ENCODE data around the gene GALNT2.

The GALNT2 gene

GRCh38 chr1:230243583-230244353, 176.7 kb downstream of the GALNT2 start:
- no peak for DNase-seq

GRCh38 chr1:230246551-230246950, 179.5 kb downstream of the GALNT2 start:
- no peak for DNase-seq

GRCh38 chr1:230248016-230248888, 181.2 kb downstream of the GALNT2 start:
- no peak for DNase-seq

DNA sequence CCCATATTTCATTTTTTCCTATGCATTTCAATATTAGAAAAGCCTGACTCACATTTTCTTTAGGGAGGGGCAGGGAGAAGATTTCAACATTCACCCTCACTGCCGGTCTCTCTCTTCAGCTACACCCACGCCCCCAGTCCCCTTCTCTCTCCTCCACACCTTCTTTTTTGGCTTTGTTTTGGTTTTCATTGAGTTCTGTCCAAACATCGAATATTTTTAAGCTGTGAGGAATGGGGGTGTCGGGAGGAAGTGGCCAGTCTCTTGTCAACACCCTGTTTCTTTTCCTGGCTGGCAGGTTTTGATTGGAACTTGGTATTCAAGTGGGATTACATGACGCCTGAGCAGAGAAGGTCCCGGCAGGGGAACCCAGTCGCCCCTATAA, 181.8 kb downstream of the GALNT2 start:
- no peak for DNase-seq

DNA sequence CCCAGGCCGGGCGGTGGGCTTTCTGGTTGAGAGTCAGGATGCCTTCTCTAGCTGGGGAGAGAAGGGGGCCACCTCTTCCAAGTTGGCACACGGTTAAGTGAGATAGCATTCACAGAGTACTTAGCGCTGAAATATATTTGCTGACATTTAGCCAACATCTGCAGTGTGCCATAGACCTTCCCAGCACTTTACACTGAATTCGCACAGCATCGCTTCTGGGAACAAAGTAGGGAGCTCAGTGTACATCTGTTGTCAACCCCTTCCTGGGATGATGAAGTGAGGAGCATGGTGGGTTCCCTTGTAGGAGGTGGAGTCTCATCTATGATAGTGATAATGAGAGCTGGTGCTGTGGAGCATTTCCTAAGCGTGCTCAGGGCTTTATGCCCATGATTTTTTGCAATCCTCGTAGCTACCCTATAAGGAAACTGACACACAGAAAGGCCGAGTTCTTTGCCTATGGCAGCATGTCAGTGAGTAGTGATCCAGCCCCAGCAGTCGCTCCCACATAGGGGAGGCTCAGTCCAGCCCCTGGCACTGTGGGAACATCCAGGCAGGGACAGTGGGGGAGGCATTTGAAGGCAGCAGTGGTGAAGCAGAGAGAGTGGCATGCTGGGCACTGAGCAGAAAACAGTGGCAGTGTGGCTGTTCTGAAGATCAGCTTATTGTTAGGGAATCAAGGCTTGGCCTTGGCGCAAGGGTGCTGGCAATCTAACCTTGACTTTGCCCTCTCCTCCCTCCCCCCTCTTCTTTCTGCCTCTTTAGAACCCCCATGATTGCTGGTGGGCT, 182.8 kb downstream of the GALNT2 start:
- no peak for DNase-seq

DNA sequence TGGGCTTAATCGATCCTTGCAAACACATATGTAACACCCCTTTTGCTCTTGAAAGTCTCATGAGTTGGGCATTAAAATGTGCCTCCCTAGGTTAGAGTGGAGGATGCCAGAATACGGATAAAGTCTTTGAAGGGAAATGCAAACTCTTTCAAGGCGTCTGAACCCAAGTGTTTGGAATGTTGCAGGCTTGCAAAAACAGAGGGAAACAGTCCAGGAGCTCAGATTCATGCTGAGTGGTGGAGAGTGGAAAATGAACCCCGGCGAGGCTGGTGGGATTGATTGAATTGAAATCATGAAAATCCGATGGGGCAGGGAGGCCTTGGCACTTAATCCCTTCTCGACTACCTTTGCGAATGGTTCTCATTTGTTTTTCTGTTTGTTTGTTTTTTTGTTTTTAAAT, 183.6 kb downstream of the GALNT2 start:
- no peak for DNase-seq

DNA sequence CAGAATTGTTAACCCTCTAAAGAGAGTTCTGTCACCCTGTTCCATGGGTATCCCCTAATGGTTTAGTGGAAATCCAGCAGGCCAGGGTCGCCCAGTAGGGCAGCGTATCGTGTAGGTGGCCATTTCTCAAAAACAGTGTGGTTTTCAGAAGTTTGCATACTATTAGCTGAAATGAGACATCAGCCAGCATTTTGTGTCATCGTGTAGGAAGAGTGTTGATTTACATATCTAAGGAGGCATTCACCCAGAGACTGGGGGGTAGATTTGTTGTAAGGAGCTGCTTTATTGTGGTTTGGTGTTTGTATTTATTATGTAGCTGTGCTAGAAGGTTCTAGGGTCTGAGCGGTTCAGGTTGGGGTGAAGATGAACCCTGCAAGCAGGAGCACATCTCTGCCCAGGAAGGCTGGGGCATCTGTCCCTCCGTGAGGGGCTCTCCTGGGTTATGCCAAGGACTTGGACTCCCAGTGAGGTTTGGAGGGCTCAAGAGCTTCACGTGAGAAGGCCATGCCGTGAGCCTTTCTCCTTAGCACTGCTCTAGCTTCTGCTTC, 184.7 kb downstream of the GALNT2 start:
- DNase-seq, result no peak

- DNase-seq, result no peak
Observed at GRCh38 chr1:230253150-230253549, 186.1 kb downstream of the GALNT2 start.

GRCh38 chr1:230254265-230254664, 187.2 kb downstream of the GALNT2 start:
- DNase-seq, result no peak

- DNase-seq, result no peak
Observed at GRCh38 chr1:230255116-230255515, 188.1 kb downstream of the GALNT2 start.

- no peak for DNase-seq
Observed at GRCh38 chr1:230255991-230256390, 189.0 kb downstream of the GALNT2 start.

DNA sequence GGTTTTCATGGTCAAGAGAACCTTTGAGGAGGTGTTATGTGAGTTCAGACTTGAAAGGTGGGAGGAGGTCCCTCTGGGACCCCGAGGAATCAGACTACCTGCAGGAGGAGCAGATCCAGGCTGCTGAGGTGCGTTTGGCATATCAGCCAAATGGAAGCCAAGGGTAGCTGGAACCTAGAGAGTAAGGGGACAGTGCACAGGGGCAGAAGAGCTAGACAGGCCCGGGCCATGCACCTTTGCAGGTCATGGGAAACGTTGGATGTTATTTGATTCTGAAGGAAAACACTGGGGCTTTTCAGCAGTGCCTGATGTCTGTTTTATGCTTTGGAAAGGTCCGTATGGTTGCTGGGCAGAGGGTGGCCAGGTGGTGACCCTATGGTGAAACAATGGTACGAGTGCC, 189.9 kb downstream of the GALNT2 start:
- no peak for DNase-seq

DNA sequence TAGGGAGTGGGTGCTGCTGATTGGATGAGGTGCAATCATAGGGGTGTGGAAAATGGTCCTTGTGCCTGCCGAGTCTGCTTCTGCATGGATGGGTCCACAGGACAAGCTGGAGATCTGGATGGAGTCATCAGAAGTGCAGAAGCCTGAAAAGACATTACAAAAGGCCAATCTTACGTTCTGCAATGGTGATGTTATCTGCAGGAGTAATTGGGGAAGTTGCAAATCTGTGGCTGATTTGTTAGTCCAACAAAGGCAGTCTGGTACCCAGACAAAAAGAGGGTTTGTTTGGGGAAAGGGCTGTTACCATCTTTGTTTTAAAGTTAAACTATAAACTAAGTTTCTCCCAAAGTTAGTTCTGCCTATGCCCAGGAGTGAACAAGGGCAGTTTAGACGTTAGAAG, 192.6 kb downstream of the GALNT2 start:
- no peak for DNase-seq

GRCh38 chr1:230260831-230261230, 193.8 kb downstream of the GALNT2 start:
- DNase-seq, result no peak

DNA sequence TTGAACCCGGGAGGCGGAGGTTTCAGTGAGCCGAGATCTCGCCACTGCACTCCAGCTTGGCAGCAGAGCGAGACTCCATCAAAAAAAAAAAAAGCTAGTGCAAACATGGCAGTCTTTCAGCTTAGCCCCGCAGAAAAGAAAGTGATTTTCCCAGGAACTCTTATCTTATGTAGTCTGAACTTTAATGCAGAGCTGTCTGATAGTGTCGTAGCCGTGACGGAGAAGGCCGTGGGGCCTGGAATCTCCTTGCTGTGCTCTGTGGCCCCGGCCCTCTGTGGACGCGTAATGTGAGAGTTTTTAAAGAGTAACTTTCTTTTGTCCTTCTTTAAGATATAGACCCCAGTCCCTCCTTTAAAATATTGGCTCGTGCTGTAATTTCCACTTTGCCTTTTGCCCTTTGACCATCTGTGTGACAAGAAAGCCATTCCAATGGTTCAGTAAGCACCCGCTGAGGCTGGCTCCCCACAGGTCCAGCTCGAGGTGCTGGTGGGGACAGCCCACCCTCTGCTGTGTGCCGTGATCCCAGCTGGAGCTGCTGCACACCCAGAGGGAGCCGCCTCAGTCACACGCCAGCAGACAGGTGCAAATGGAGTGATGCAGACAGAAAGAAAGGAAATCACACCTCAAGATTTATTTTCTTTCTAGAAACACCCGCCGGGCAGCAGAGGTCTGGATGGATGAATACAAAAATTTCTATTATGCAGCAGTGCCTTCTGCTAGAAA, 195.1 kb downstream of the GALNT2 start:
- DNase-seq, result no peak

DNA sequence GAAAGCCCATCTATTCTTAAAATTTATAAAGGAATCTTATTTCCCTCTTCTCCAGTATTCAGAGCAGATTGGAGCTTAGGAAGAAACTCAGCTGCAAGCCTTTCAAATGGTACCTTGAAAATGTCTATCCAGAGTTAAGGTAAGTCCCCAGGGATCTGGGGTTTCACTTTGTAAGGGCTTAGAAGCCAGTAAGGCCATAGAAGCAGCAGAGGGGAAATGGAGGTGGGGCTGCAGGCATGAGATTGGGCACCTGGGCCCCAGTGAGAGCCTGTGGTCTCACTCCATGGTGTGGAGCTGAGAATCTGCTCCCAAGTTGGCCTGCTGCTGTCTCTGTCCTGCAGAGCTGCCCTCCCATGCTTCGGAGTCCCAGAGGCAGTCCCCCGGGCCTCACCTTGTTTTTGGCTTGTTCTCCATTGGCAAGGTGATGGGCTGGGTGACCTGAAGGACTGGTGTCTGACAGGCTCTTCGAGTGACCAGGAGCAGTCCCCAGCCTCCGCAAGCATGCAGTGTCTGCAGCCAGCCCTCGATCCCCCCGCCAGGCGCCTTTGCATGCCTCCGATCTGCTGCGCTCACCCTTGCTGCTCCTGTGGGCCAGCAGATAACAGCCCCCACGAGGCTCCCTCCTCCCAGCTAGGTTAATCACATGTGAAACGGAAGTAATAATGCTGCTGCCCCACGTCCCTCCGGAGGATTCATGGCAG, 196.0 kb downstream of the GALNT2 start:
- DNase-seq, result no peak

DNA sequence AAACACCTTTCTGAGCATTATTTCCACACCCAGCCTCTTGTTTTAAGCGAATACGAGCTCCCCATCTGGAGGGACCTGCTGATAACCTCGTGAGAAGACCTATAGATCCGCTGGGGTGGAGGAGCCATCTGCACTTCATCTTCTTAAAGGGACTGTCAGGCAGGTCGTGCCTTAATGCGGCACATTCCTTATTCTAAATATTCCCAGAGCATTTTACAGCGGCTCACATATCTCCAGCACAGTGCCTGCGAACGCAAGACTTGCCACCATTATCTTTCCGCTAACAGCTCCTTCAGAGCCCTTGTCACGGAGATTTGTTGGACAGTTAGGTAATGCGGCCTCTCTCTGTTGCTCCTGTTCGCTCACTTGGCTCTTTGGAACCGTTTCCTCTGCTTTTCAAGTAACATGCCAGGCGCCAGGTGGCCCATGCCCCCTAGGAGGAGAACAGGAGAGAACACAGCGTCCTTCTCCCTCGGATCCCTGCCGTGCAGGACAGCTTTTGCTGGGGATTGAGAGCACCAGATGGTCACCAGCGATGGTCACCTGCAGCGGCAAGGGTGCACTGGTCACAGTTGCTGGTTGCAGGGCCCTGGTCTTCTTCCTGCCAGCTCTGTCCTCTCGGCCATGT, 196.6 kb downstream of the GALNT2 start:
- no peak for DNase-seq

DNA sequence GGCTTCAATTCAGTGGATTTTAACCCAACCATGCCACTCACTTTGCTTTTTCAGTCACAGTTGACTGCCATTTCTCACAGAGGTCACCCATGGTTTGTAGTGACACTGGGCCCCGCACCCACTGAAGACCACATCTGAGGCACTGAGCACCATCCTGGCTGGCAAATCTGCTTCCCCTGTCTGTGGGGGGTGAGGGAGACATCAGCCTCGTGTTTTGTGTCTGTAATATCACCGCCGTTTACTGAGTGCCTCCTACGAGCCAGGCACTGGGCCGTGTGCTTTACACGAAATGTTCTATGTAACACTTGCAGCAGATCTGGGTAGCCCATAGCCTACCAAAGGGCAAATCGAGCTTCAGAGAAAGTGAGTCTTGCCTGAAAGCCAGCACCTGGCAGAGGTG, 197.3 kb downstream of the GALNT2 start:
- no peak for DNase-seq

DNA sequence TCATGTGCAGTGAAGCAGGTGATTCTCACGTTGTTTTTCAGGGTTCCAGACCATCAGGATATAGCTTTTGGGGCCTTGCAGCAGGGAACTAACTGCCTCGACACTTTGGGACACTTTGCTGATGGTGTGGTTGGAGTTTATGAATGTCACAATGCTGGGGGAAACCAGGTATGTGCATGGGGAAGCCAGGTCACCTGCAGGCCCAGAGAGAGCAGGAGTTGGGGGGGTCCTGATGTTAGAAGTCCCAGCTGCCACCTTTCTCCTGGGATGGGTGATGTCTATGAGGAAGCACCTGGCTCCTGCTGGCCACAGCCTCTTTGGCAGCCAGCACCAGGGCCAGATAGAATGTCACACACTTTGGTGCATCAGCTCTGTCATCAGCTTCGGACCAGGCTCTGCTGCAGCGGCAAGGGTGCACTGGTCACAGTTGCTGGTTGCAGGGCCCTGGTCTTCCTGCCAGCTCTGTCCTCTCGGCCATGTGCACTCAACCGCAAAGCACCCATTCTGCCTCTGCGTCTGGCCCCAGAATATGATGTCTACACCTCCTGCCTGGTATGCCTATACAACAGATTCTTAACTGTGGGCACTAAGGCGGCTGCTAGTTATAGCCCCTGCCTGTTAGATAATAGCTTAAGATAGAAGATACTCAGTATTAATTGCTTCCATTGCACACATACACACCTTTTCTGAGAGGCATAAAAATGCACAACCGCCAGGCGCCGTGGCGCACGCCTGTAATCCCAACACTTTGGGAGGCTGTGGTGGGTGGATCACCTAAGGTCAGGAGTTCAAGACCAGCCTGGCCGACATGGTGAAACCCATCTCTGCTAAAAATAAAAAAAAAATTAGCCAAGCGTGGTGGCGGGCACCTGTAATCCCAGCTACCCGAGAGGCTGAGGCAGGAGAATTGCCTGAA, 198.4 kb downstream of the GALNT2 start:
- DNase-seq, result no peak

DNA sequence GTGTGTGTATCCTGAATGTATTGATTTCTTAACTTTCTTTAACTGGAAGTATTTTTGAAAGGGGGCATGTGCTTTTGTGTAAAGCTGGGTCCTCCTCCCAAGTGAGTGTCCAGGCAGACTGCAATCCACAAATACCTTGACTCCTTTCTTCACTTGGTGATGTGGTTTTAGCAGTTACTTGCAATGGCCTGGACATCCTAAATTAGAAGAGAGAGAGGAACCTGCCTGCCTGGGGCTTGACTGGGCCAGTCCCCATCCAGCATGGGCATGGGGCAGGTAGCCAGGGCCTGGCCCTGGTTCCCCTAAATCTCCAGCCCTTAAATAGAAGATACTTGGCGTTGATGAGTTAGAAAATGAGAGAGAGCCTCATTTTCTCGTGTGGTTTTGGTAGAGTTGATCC, 199.4 kb downstream of the GALNT2 start:
- no peak for DNase-seq

Measured in midbrain (tissue), 1 donor.